Endothelial cell of umbilical vein (primary cell): ENCODE data around the gene MANF. TPM values are rescaled to one million over a fixed set of nuclear protein-coding genes. Genes with fewer than 3 reads are reported as not detected.

ENCODE experiments used
- BruUV-seq: library from RNA; stranded (reverse); fragments of 400-500 nt; replicated peaks from 2 replicates; lab custom pipeline; 2021; lab: Mats Ljungman, UMichigan
- CTCF ChIA-PET: fragments of 300-600, 350-600 bp; sonication (Branson Sonifier 250); formaldehyde crosslinking; loops from one replicate; lab custom pipeline; 2021; ENCODE audit warnings: antibody characterized with exemption, inconsistent platforms; lab: Charles Lee
- POLR2A ChIA-PET: fragments of 300-600, 350-600 bp; sonication (Branson Sonifier 250); formaldehyde crosslinking; loops from one replicate; lab custom pipeline; 2021; ENCODE audit warnings: antibody characterized with exemption, inconsistent platforms; lab: Charles Lee
- DNase-seq: peaks from one replicate; pipeline ENCODE4 v3.0.0-alpha.2; 2011; ENCODE audit warnings: low read depth, low spot score
- FAIRE-seq: peaks from 2 replicates; lab custom pipeline; 2011; peaks lifted over from hg19 to GRCh38; lab: Jason Lieb, UNC
- H2AFZ ChIP-seq: 2 replicates; pipeline ENCODE4 v1.6.0; 2012; ENCODE audit warnings: low read depth, low read length, control low read depth, inconsistent platforms
- H3K27ac ChIP-seq: 2 replicates; pipeline ENCODE4 v1.5.1; 2011; ENCODE audit warnings: low read depth, mild to moderate bottlenecking, control low read depth, low read length, moderate library complexity; ENCODE audit not compliant: insufficient read depth
- H3K27me3 ChIP-seq, 2 experiments: 2 replicates each; pipeline versions ENCODE4 v1.6.0 to v1.6.1; 2011; ENCODE audit warnings: low read length in 2 of 2, mixed read lengths in 1 of 2; ENCODE audit not compliant: control insufficient read depth in 2 of 2, insufficient read depth in 2 of 2
- H3K36me3 ChIP-seq, 2 experiments: 2 replicates in 1 of 2; 3 replicates in 1 of 2; pipeline ENCODE4 v1.5.1; 2011; ENCODE audit warnings: low read length in 2 of 2, mild to moderate bottlenecking in 1 of 2, moderate library complexity in 1 of 2; ENCODE audit not compliant: control insufficient read depth in 2 of 2, insufficient read depth in 2 of 2; ENCODE audit errors: extremely low read depth in 1 of 2
- H3K4me1 ChIP-seq: 3 replicates; pipeline ENCODE4 v1.5.1; 2011; ENCODE audit warnings: mild to moderate bottlenecking, low read length; ENCODE audit not compliant: control insufficient read depth, insufficient read depth; ENCODE audit errors: extremely low read depth
- H3K4me2 ChIP-seq: 2 replicates; pipeline ENCODE4 v1.6.1; 2011; ENCODE audit warnings: low read length, control low read depth, mixed read lengths; ENCODE audit not compliant: insufficient read depth
- H3K4me3 ChIP-seq, 3 experiments: fragments of 200-600 bp in 1 of 3; sonication (generic), shearing (Covaris generic) in 1 of 3; replicated peaks in 1 of 3; 2 replicates each; pipeline ENCODE4 v1.5.1; 2011 to 2016; ENCODE audit warnings: control low read depth in 3 of 3, low read length in 3 of 3, mild to moderate bottlenecking in 2 of 3, inconsistent platforms in 1 of 3, low read depth in 1 of 3, moderate library complexity in 1 of 3; ENCODE audit not compliant: insufficient read depth in 1 of 3
- H3K79me2 ChIP-seq: 2 replicates; pipeline ENCODE4 v1.6.0; 2012; ENCODE audit warnings: low read length, inconsistent platforms; ENCODE audit not compliant: control insufficient read depth, insufficient read depth
- H3K9ac ChIP-seq: replicated peaks from 2 replicates; pipeline ENCODE3; 2011; ENCODE audit warnings: low read length, control low read depth; ENCODE audit not compliant: insufficient read depth; ENCODE audit errors: extremely low read depth
- H3K9me1 ChIP-seq: replicated peaks from 3 replicates; pipeline ENCODE4 v1.6.0; 2011; ENCODE audit warnings: mild to moderate bottlenecking, low read length; ENCODE audit not compliant: control insufficient read depth, insufficient read depth; ENCODE audit errors: extremely low read depth
- H3K9me3 ChIP-seq: replicated peaks from 2 replicates; pipeline ENCODE4 v1.5.1; 2012; ENCODE audit warnings: low read length, inconsistent platforms; ENCODE audit not compliant: control insufficient read depth, insufficient read depth
- H4K20me1 ChIP-seq: replicated peaks from 2 replicates; pipeline ENCODE3; 2011; ENCODE audit warnings: mild to moderate bottlenecking, low read length; ENCODE audit not compliant: control insufficient read depth, insufficient read depth; ENCODE audit errors: extremely low read depth
- EZH2 ChIP-seq: IDR thresholded peaks from 2 replicates; pipeline ENCODE4 v1.6.1; 2012; ENCODE audit warnings: borderline replicate concordance, low read depth, mild to moderate bottlenecking, moderate library complexity, low read length, inconsistent platforms; ENCODE audit not compliant: severe bottlenecking
- FOS ChIP-seq: IDR thresholded peaks from 2 replicates; pipeline ENCODE4 v1.6.1; 2011; ENCODE audit warnings: mild to moderate bottlenecking, low read length, moderate library complexity, borderline replicate concordance; ENCODE audit not compliant: insufficient read depth
- GATA2 ChIP-seq: IDR thresholded peaks from 2 replicates; pipeline ENCODE4 v1.7.0; 2011; ENCODE audit warnings: low read depth, mild to moderate bottlenecking, moderate library complexity, mixed read lengths, low read length; ENCODE audit not compliant: insufficient read length, insufficient read depth
- JUN ChIP-seq: IDR thresholded peaks from 2 replicates; pipeline ENCODE4 v1.6.1; 2011; ENCODE audit warnings: borderline replicate concordance, low read depth; ENCODE audit not compliant: insufficient read length, insufficient read depth
- MYC ChIP-seq: IDR thresholded peaks from one replicate; pipeline ENCODE4 v1.6.1; 2011; ENCODE audit warnings: mild to moderate bottlenecking, low read depth, low read length
- POLR2A ChIP-seq: IDR thresholded peaks from 2 replicates; pipeline ENCODE4 v1.6.1; 2012; ENCODE audit warnings: low read depth, mild to moderate bottlenecking, control low read depth, low read length
- POLR2AphosphoS5 ChIP-seq: IDR thresholded peaks from 2 replicates; pipeline ENCODE4 v1.6.1; 2012; ENCODE audit warnings: low read depth, mild to moderate bottlenecking, control low read depth, low read length, moderate library complexity; ENCODE audit not compliant: insufficient read depth
- dilution Hi-C: fragments of 300-500 bp; cut with MboI; formaldehyde crosslinking; loops from one replicate; pipeline ENCODE4 v1.15.0; 2019; ENCODE audit warnings: low sequenced_read_pairs; ENCODE audit not compliant: extremely low pct_ligation_motif_present
- intact Hi-C: fragments of 100-400 bp; cut with micrococcal nuclease; formaldehyde crosslinking; loops from one replicate; pipeline ENCODE4 v1.10.0; 2022
- polyA plus RNA-seq, 4 experiments: library from polyadenylated mRNA; depleted of rRNA in 3 of 4; stranded (reverse) in 3 of 4; unstranded in 1 of 4; fragments of >200 nt; gene quantifications; 2 replicates each; pipeline versions ENCODE4 v1.2.1 to v1.2.3, GENCODE V29; 2011 to 2012; ENCODE audit warnings: missing spikeins in 1 of 4
- total RNA-seq: library from RNA; stranded (reverse); gene quantifications from 2 replicates; pipeline ENCODE4 v1.2.3, GENCODE V29; 2021
- TF ChIP-seq, protein P1 (sequence below): IDR thresholded peaks from 2 replicates; pipeline ENCODE4 v1.6.1; 2011; ENCODE audit not compliant: insufficient read depth, insufficient read length
- TF ChIP-seq, protein P2 (sequence below), 2 donors: IDR thresholded peaks; 1 replicate in 1 of 2; 2 replicates in 1 of 2; pipeline ENCODE4 v1.5.1; 2011; ENCODE audit warnings: low read length in 2 of 2, mild to moderate bottlenecking in 2 of 2, moderate library complexity in 2 of 2, control low read depth in 1 of 2, inconsistent platforms in 1 of 2, low read depth in 1 of 2; ENCODE audit not compliant: insufficient read depth in 1 of 2; ENCODE audit errors: extremely low read depth in 1 of 2

Gene MANF
- total and polyA plus RNA-seq, 2 donors (not counting 3 experiments of a cell fraction or from before 2014, with no cell fraction given), result 100 to 248 TPM

DNA sequence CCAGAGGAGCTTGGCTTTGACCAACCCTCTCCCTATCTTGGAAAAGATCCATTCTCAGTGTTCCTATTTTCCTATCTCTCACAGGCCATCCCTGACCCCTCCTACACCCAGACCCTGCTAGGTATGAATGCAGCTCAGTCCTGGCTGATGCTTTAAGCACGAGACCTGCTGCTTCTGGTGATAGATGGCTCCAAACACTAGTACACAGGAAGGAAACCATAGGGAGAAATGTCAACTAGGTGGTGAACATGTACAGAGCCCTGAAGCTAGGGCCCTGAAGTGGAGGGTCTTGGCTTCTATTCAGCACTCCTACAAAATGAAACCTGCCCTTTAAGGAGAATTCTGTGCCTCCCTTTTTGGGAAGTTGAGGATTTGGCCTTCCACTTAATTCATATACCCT lies 47.4 kb upstream of the MANF start:
- Histone ChIP-seq H3K9ac (no peak overlapping the region), H3K27ac (no peak overlapping the region), H3K79me2 (no peaks in the 10 kb centered on the region), H3K4me3 (no peak overlapping the region), H3K9me1 (no peaks in the 10 kb centered on the region), H2AFZ (no peak overlapping the region), H3K9me3 (no peaks in the 10 kb centered on the region), H3K4me2 (no peak overlapping the region), H4K20me1 (no peaks in the 10 kb centered on the region), H3K27me3 (peaks cover 0 to 3% of the 10 kb centered on the region in 2 experiments), H3K4me1 (peaks cover 15% of the 10 kb centered on the region), H3K36me3 (no peaks in the 10 kb centered on the region)
- ChIA-PET POLR2A (no interaction called here), CTCF (interaction anchor here (1.3 kb wide), 1 partner anchor 27 kb away, joined by 4 read pairs; no protein-coding TSS in a partner anchor)
- dilution Hi-C loops, result no loop called here
- no TSS peak for BruUV-seq
- no peak for DNase-seq
- no peak for FAIRE-seq
- no peak for TF ChIP-seq EZH2
- TF ChIP-seq POLR2A, result no peak
- TF ChIP-seq, protein P1, sequence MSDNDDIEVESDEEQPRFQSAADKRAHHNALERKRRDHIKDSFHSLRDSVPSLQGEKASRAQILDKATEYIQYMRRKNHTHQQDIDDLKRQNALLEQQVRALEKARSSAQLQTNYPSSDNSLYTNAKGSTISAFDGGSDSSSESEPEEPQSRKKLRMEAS, result no peak
- no peak for TF ChIP-seq FOS
- TF ChIP-seq JUN, result no peak
- TF ChIP-seq, protein P2, sequence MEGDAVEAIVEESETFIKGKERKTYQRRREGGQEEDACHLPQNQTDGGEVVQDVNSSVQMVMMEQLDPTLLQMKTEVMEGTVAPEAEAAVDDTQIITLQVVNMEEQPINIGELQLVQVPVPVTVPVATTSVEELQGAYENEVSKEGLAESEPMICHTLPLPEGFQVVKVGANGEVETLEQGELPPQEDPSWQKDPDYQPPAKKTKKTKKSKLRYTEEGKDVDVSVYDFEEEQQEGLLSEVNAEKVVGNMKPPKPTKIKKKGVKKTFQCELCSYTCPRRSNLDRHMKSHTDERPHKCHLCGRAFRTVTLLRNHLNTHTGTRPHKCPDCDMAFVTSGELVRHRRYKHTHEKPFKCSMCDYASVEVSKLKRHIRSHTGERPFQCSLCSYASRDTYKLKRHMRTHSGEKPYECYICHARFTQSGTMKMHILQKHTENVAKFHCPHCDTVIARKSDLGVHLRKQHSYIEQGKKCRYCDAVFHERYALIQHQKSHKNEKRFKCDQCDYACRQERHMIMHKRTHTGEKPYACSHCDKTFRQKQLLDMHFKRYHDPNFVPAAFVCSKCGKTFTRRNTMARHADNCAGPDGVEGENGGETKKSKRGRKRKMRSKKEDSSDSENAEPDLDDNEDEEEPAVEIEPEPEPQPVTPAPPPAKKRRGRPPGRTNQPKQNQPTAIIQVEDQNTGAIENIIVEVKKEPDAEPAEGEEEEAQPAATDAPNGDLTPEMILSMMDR (IDR thresholded peaks at IDR 0.05; ENCODE audit: extremely low read depth in 1 of 2, insufficient read depth in 1 of 2, low read depth in 1 of 2, low read length in 2 of 2), result no peak
- TF ChIP-seq POLR2AphosphoS5, result no peak
- TF ChIP-seq MYC, result no peak
- no peak for TF ChIP-seq GATA2
- intact Hi-C loops, result no loop called here
